ENCODE data around the gene ASRGL1. TPM values are rescaled to one million over a fixed set of nuclear protein-coding genes. Genes with fewer than 3 reads are reported as not detected.
A peak's percentile ranks its signal among the peaks of the same experiment; 100 is the strongest.

Gene ASRGL1
- total RNA-seq, 1 donor from 2014 or later: 4.7 TPM

- intact Hi-C loops (cut with DNase I): no loop called here
- ATAC-seq: no peak
These were observed 50.1 kb downstream of the ASRGL1 start for GRCh38 chr11:62387381-62387780.

DNA sequence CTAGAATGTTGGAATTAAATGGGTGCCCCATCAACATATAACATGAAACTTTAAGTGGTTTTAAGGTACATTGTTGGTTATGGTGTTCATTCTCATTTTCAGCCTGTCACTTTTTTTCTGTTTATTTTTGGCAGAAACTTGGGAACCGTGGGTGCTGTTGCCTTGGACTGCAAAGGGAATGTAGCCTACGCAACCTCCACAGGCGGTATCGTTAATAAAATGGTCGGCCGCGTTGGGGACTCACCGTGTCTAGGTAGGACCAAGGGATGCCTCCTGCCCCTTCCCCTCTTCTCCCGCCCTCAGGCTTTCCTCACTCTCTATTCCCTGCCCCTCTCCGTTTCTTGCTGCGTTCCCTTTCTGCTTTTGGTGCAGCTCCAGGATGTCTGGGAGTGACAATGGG, 51.8 kb downstream of the ASRGL1 start:
- intact Hi-C loops (cut with DNase I): no loop called here

More at GRCh38 chr11:62387381-62387780, 50.1 kb downstream of the ASRGL1 start:
- no peak for DNase-seq (ENCODE audit: missing footprints)

GRCh38 chr11:62390237-62390636, 53.0 kb downstream of the ASRGL1 start:
- intact Hi-C loops (cut with DNase I): loop anchor here (10.0 kb wide), 1 partner anchor 475 kb away; no protein-coding TSS in a partner anchor
- DNase-seq (ENCODE audit: missing footprints) (no peak), ATAC-seq (no peak)

More for the DNA sequence above, 51.8 kb downstream of the ASRGL1 start:
- ATAC-seq (no peak), DNase-seq (ENCODE audit: missing footprints) (no peak)

DNA sequence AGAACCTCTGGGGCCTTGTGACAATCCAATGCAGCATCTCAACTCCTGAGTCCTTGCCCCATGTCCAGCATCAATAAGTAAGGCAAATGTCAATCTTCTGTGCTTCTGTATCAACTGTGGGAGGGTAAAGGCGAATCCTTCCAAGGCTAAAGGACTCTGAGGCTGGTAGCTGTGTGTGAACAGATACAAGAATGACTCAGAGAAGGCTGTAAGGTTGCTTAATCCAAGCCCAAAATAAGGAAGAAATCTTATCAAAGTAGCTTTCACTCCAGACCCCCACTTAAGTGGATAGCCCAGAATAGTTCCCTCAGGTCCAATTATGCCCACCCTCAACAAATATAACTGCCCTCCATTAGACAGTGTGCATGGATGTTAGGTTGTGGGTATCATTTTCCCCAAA, 53.5 kb downstream of the ASRGL1 start:
- ATAC-seq (no peak), DNase-seq (ENCODE audit: missing footprints) (no peak)
- intact Hi-C loops (cut with DNase I): loop anchor here (10.0 kb wide), 1 partner anchor 474 kb away; no protein-coding TSS in a partner anchor

DNA sequence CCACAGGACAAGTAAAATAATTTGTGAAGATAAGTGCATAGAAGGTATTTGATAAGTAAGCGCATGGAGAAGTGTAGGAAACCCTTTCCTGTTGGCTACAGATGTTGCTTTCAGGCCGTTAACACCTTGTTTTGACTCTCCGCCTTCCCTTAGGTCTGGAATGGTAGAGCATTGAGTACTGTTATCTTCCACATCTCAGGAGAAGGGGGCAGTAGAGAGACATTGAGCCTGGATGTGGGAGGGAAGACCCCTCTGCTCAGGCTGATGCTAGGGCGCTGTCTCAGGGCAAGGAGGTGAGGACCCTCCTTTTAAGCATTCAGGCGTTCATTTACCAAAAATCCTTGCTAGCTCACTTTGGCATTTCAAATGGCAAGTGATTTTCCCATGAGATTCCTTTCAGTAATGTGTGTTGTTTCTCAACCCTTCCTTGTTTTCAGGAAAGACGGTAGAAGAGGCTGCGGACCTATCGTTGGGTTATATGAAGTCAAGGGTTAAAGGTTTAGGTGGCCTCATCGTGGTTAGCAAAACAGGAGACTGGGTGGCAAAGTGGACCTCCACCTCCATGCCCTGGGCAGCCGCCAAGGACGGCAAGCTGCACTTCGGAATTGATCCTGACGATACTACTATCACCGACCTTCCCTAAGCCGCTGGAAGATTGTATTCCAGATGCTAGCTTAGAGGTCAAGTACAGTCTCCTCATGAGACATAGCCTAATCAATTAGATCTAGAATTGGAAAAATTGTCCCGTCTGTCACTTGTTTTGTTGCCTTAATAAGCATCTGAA, 54.6 kb downstream of the ASRGL1 start:
- DNase-seq (ENCODE audit: missing footprints): no peak
- no peak for ATAC-seq
- intact Hi-C loops (cut with DNase I): loop anchor here (10.0 kb wide), 1 partner anchor 473 kb away; no protein-coding TSS in a partner anchor

DNA sequence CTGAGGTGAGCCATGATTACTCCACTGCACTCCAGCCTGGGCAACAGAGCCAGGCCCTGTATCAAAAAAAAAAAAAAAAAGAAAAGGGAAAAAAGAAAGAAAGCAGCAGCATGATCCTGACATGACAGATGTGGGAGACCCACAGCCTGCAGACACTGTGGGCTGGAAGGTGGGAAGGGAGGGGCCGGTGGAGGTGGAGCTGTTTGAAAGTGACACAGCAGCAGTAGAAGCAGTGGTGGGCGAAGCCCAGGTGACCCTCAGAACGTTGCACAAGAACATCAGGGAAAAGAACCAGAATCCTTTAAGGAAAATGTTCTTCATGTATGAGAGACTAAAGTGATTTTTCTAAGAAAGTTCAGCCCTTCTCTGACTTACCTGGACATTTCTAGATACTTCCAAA, 55.3 kb downstream of the ASRGL1 start:
- intact Hi-C loops (cut with DNase I): loop anchor here (10.0 kb wide), 1 partner anchor 472 kb away; no protein-coding TSS in a partner anchor
- ATAC-seq: no peak

GRCh38 chr11:62393061-62393611, 55.9 kb downstream of the ASRGL1 start:
- intact Hi-C loops (cut with DNase I): loop anchor here (10.0 kb wide), 1 partner anchor 472 kb away; no protein-coding TSS in a partner anchor
- ATAC-seq (no peak), DNase-seq (ENCODE audit: missing footprints) (no peak)

More for the DNA sequence above, 55.3 kb downstream of the ASRGL1 start:
- no peak for DNase-seq (ENCODE audit: missing footprints)

- intact Hi-C loops (cut with DNase I): loop anchor here (10.0 kb wide), 1 partner anchor 471 kb away; no protein-coding TSS in a partner anchor
These were observed 56.5 kb downstream of the ASRGL1 start for GRCh38 chr11:62393735-62394134.

GRCh38 chr11:62394825-62395538, 57.7 kb downstream of the ASRGL1 start:
- DNase-seq (ENCODE audit: missing footprints): peak; percentile 87
- intact Hi-C loops (cut with DNase I): loop anchor here (5.0 to 10.0 kb wide), 3 partner anchors 147 to 470 kb away; no protein-coding TSS in a partner anchor
- ATAC-seq: peak; percentile 74

More at GRCh38 chr11:62393735-62394134, 56.5 kb downstream of the ASRGL1 start:
- no peak for DNase-seq (ENCODE audit: missing footprints)
- ATAC-seq: no peak

GRCh38 chr11:62395885-62396551, 58.8 kb downstream of the ASRGL1 start:
- ATAC-seq: no peak
- intact Hi-C loops (cut with DNase I): loop anchor here (5.0 to 10.0 kb wide), 3 partner anchors 146 to 469 kb away; no protein-coding TSS in a partner anchor

DNA sequence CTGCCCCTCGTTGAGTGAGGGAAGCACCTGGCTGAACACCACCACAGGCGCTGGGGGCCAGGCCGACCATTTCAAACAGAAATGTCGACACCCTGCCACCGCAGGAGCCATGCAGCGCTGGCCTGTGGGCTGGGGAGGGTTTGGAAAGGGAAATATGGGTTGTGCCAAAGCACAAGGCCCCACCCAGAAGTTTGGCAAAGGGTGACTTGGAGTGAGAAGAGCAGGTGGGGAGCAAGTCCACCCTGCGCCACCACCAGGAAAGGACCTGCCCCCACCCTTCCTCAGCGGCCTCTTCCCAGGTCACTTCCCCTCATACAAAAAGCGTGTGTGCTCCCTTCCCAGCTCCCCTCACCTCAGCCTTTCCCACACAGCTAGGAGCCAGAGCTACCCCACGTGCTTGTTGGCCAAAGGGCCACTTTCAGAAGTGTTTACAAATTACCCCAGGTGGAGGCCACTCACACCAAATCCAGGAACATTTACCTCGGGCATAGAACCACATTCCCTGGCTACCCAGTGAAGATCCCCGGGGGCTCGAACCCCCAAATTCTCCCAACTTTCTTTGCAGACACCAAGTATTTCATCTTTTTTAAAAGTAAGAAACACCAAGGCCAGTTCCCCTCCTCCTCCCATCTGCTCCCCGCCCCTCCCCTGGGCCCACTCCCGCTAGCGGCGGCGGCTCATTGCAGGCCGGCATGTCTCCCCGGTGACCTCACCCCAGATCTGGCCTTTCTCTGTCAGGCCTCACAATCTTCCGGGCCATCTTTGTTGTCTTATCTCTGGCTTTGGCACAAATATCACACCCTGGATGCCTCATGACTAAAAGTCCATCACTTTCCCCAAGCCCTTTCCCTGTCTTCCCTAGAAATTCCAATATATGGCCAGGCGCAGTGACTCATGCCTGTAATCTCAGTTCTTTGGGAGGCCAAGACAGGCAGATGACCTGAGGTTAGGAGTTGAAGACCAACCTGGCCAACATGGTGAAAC, 61.1 kb downstream of the ASRGL1 start:
- ATAC-seq: peak; percentile 29
- DNase-seq (ENCODE audit: missing footprints): peak; percentile 78
- intact Hi-C loops (cut with DNase I): loop anchor here (2.0 to 10.0 kb wide), 4 partner anchors 144 to 466 kb away; no protein-coding TSS in a partner anchor

More at GRCh38 chr11:62395885-62396551, 58.8 kb downstream of the ASRGL1 start:
- DNase-seq (ENCODE audit: missing footprints): no peak

GRCh38 chr11:62399172-62399877, 62.1 kb downstream of the ASRGL1 start:
- no peak for ATAC-seq
- DNase-seq (ENCODE audit: missing footprints): peak; percentile 66
- intact Hi-C loops (cut with DNase I): loop anchor here (2.0 to 10.0 kb wide), 4 partner anchors 143 to 465 kb away; no protein-coding TSS in a partner anchor

GRCh38 chr11:62399878-62400266, 62.6 kb downstream of the ASRGL1 start:
- peak; percentile 62 for DNase-seq (ENCODE audit: missing footprints)
- ATAC-seq: peak; percentile 17
- intact Hi-C loops (cut with DNase I): loop anchor here (2.0 to 10.0 kb wide), 5 partner anchors 142 to 465 kb away; partner anchors contain the start of gene UBXN1

GRCh38 chr11:62400281-62400680, 63.0 kb downstream of the ASRGL1 start:
- no peak for ATAC-seq
- no peak for DNase-seq (ENCODE audit: missing footprints)
- intact Hi-C loops (cut with DNase I): loop anchor here (5.0 kb wide), 1 partner anchor 277 kb away; the partner anchor contains the start of gene UBXN1

DNA sequence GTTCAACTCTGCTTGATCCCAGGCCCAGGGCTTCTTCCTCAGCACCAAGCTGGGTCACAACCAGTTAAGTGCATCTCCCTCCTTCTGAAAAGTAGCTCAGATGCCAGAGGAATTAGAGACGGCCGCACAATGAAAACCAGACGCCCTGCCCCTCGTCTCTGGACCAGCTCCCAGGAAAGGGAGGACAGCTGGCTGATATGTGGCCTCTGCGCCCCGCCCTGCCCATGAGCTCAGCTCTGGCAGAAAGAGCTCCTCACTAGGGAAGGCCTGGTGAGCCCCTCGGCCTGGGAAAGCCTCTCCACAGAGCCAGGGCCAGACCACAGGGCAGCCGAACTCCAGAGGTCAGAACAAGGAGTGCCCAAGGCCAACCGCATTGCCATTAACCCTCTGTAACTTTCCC, 63.5 kb downstream of the ASRGL1 start:
- intact Hi-C loops (cut with DNase I): loop anchor here (5.0 kb wide), 1 partner anchor 277 kb away; the partner anchor contains the start of gene UBXN1
- ATAC-seq: peak; percentile 86
- peak; percentile 90 for DNase-seq (ENCODE audit: missing footprints)

- DNase-seq (ENCODE audit: missing footprints) (no peak), ATAC-seq (no peak)
- intact Hi-C loops (cut with DNase I): loop anchor here (5.0 kb wide), 1 partner anchor 276 kb away; the partner anchor contains the start of gene UBXN1
These were observed 64.1 kb downstream of the ASRGL1 start for GRCh38 chr11:62401356-62401755.
